OCI-LY1 (cell line): ENCODE measurements around the gene SCN10A.

Experiments used
- H2AFZ ChIP-seq: fragments of 200-600 bp; sonication (generic), shearing (Covaris generic); 2 replicates; pipeline ENCODE4 v1.6.0; 2014; ENCODE audit warnings: antibody characterized with exemption, mild to moderate bottlenecking, low read length
- H3F3A ChIP-seq: fragments of 200-600 bp; sonication (generic), shearing (Covaris generic); 2 replicates; pipeline ENCODE4 v1.6.0; 2014; ENCODE audit warnings: mild to moderate bottlenecking, antibody characterized with exemption, low read length, moderate library complexity; ENCODE audit not compliant: insufficient read depth
- H3K27ac ChIP-seq: fragments of 200-600 bp; sonication (generic); 2 replicates; pipeline ENCODE4 v1.5.1; 2014; ENCODE audit warnings: low read length, mixed run types, mild to moderate bottlenecking, low read depth; ENCODE audit not compliant: poor library complexity, severe bottlenecking
- H3K27me3 ChIP-seq: fragments of 200-600 bp; sonication (generic); 2 replicates; pipeline ENCODE4 v1.6.0; 2014; ENCODE audit warnings: antibody characterized with exemption, mild to moderate bottlenecking, low read length, moderate library complexity; ENCODE audit not compliant: insufficient read depth
- H3K36me3 ChIP-seq: fragments of 200-600 bp; sonication (generic); 2 replicates; pipeline ENCODE4 v1.6.1; 2014; ENCODE audit warnings: mild to moderate bottlenecking, antibody characterized with exemption, low read length, moderate library complexity, mixed read lengths; ENCODE audit not compliant: insufficient read depth
- H3K4me1 ChIP-seq: fragments of 200-600 bp; sonication (generic); 2 replicates; pipeline ENCODE4 v1.5.1; 2014; ENCODE audit warnings: mild to moderate bottlenecking, low read length, moderate library complexity; ENCODE audit not compliant: insufficient read depth, severe bottlenecking
- H3K4me2 ChIP-seq: fragments of 200-600 bp; sonication (generic), shearing (Covaris generic); 2 replicates; pipeline ENCODE4 v1.6.1; 2014; ENCODE audit warnings: low read length
- H3K4me3 ChIP-seq: fragments of 200-600 bp; sonication (generic); 2 replicates; pipeline ENCODE4 v1.5.1; 2014; ENCODE audit warnings: low read length, low read depth, mild to moderate bottlenecking, mixed read lengths; ENCODE audit not compliant: poor library complexity, severe bottlenecking
- H3K79me2 ChIP-seq: fragments of 200-600 bp; shearing (Covaris generic); 2 replicates; pipeline ENCODE4 v1.6.1; 2016; ENCODE audit warnings: mixed run types, low read length, mixed read lengths; ENCODE audit not compliant: insufficient read depth
- H3K9ac ChIP-seq: fragments of 200-600 bp; sonication (generic), shearing (Covaris generic); 2 replicates; pipeline ENCODE4 v1.6.1; 2014; ENCODE audit warnings: mild to moderate bottlenecking, low read length, mixed read lengths
- H3K9me2 ChIP-seq: fragments of 200-600 bp; sonication (generic), shearing (Covaris generic); 2 replicates; pipeline ENCODE4 v1.6.1; 2014; ENCODE audit warnings: low read depth, mild to moderate bottlenecking, low read length, mixed read lengths
- H3K9me3 ChIP-seq: fragments of 200-600 bp; shearing (Covaris generic); 2 replicates; pipeline ENCODE4 v1.6.1; 2014; ENCODE audit warnings: low read length, mixed read lengths
- H4K20me1 ChIP-seq: fragments of 200-600 bp; sonication (generic), shearing (Covaris generic); 2 replicates; pipeline ENCODE4 v1.6.0; 2016; ENCODE audit warnings: mild to moderate bottlenecking, low read length; ENCODE audit not compliant: insufficient read depth
- EZH2 ChIP-seq: fragments of 200-600 bp; sonication (generic), shearing (Covaris generic); IDR thresholded peaks from 2 replicates; pipeline ENCODE4 v1.8.0; 2017; ENCODE audit warnings: borderline replicate concordance, mixed run types, mild to moderate bottlenecking, antibody characterized with exemption, low read length, moderate library complexity, mixed read lengths
- TF ChIP-seq, protein P1 (sequence below): fragments of 200-600 bp; sonication (generic), shearing (Covaris generic); IDR thresholded peaks from 2 replicates; pipeline ENCODE4 v1.5.1; 2017; ENCODE audit warnings: mild to moderate bottlenecking, antibody characterized with exemption, low read length, moderate library complexity, mixed read lengths

Gene SCN10A

GRCh38 chr3:38711321-38711720 lies 104.7 kb downstream of the SCN10A start:
- Histone ChIP-seq H3K4me3 (no peak overlapping the region), H2AFZ (no peak overlapping the region), H3K27ac (no peak overlapping the region), H3K79me2 (no peaks in the 10 kb centered on the region), H3K9ac (no peak overlapping the region), H3F3A (no peaks in the 10 kb centered on the region), H3K9me3 (no peaks in the 10 kb centered on the region), H3K27me3 (no peaks in the 10 kb centered on the region), H3K36me3 (no peaks in the 10 kb centered on the region), H3K4me2 (no peak overlapping the region), H3K4me1 (no peaks in the 10 kb centered on the region), H3K9me2 (no peaks in the 10 kb centered on the region), H4K20me1 (no peaks in the 10 kb centered on the region)
- TF ChIP-seq EZH2 = no peak
- TF ChIP-seq, protein P1, sequence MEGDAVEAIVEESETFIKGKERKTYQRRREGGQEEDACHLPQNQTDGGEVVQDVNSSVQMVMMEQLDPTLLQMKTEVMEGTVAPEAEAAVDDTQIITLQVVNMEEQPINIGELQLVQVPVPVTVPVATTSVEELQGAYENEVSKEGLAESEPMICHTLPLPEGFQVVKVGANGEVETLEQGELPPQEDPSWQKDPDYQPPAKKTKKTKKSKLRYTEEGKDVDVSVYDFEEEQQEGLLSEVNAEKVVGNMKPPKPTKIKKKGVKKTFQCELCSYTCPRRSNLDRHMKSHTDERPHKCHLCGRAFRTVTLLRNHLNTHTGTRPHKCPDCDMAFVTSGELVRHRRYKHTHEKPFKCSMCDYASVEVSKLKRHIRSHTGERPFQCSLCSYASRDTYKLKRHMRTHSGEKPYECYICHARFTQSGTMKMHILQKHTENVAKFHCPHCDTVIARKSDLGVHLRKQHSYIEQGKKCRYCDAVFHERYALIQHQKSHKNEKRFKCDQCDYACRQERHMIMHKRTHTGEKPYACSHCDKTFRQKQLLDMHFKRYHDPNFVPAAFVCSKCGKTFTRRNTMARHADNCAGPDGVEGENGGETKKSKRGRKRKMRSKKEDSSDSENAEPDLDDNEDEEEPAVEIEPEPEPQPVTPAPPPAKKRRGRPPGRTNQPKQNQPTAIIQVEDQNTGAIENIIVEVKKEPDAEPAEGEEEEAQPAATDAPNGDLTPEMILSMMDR = no peak

- no peaks in the 10 kb centered on the region for H3K9me3 ChIP-seq
- H3K27me3 ChIP-seq = no peaks in the 10 kb centered on the region
- H3K9ac ChIP-seq = no peak overlapping the region
- H3K4me3 ChIP-seq = no peak overlapping the region
- no peaks in the 10 kb centered on the region for H4K20me1 ChIP-seq
- no peak overlapping the region for H3K27ac ChIP-seq
- no peaks in the 10 kb centered on the region for H3K79me2 ChIP-seq
- H3K4me2 ChIP-seq = no peak overlapping the region
- H3K36me3 ChIP-seq = no peaks in the 10 kb centered on the region
- H3F3A ChIP-seq = no peaks in the 10 kb centered on the region
- H3K4me1 ChIP-seq = no peaks in the 10 kb centered on the region
- no peak for TF ChIP-seq EZH2
- TF ChIP-seq, protein P1 = peak; percentile 46
- H2AFZ ChIP-seq = no peak overlapping the region
- H3K9me2 ChIP-seq = no peaks in the 10 kb centered on the region
Measured at GRCh38 chr3:38707730-38708129, 108.3 kb downstream of the SCN10A start.

DNA sequence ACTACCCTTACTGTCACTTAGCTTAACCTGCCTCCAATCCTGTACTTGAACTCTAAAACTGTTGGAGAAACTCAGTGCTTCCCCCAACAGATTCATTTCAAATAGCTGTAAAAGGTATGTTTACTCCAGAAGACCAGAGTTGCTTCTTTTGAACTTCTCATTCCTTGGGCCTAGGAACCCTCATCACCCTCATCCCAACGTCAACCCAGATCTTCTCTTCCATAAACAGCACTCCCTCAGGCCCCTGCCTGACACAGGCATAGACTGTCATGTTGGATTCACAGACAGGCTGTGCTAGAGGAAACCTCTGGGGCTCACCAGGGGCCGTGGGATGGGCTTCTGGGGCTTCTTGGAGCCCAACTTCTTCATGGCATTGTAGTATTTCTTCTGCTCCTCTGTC lies 109.1 kb downstream of the SCN10A start:
- Histone ChIP-seq H3K9ac (no peak overlapping the region), H3K9me3 (no peaks in the 10 kb centered on the region), H3F3A (no peaks in the 10 kb centered on the region), H3K9me2 (no peaks in the 10 kb centered on the region), H3K4me2 (no peak overlapping the region), H3K27me3 (no peaks in the 10 kb centered on the region), H4K20me1 (no peaks in the 10 kb centered on the region), H3K27ac (no peak overlapping the region), H3K4me1 (no peaks in the 10 kb centered on the region), H3K4me3 (no peak overlapping the region), H2AFZ (no peak overlapping the region), H3K36me3 (no peaks in the 10 kb centered on the region), H3K79me2 (no peaks in the 10 kb centered on the region)
- no peak for TF ChIP-seq EZH2
- TF ChIP-seq, protein P1 = no peak
